Fibroblast of upper back skin (primary cell): ENCODE data around the gene AKT3.
A peak's percentile ranks its signal among the peaks of the same experiment; 100 is the strongest.

Experiments used
- DNase-seq: peaks from one replicate; pipeline ENCODE4 v3.0.0-alpha.2; 2013

AKT3 gene

DNA sequence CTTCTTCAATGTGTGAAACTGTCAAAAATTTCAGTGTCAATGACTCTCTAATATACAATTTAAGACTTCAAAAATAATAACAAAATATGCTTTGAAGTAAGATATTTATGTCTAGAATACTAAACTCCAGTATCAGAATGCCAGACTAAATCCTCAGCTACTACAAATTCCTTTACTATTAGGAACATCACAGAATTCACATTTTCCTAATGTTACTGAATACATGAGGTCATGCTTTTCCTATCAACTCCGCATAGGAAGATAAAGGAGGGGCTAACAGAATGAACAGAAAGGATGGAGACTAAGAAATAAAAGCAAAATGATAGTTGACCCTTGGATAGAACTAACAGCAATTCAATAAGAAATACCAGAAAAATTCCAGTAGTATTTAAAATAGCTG, 301.5 kb downstream of the AKT3 start:
- no peak for DNase-seq

- DNase-seq = no peak
Observed at GRCh38 chr1:243547891-243548290, 302.2 kb downstream of the AKT3 start.

GRCh38 chr1:243546457-243546856, 303.6 kb downstream of the AKT3 start:
- DNase-seq = no peak

GRCh38 chr1:243543501-243543900, 306.5 kb downstream of the AKT3 start:
- DNase-seq = no peak

DNA sequence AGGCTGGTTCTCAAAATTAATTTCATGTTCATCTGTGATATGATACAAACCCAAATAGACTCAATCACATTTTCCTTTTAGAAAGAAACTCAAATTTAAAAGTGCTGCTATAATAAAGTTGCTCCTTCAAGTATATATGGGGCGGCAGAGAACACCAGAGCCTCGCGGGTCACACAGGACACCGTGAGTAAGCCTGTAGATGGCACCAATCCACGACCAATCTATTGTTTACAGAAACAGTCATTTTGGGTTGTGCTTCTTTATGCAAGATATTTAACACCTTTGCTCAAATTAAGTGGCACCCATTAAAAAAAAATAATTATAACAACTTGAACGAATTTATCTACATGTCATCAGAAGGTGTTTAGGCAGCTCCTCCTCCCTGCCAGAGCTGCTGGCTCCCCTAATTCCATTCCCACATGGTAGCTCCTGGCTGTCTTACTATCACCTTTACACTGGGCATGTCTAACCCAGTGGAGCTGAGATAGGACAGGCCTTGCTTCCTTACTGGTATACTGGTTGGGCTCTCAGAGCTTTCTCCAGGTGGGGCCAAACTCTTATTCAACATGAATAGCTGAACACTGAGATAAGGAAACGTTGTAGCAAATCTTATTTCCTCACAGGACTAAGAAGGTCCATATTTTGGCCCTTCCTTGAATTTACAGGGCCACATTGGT, 307.2 kb downstream of the AKT3 start:
- DNase-seq = no peak

GRCh38 chr1:243539636-243540035, 310.4 kb downstream of the AKT3 start:
- DNase-seq = no peak

DNA sequence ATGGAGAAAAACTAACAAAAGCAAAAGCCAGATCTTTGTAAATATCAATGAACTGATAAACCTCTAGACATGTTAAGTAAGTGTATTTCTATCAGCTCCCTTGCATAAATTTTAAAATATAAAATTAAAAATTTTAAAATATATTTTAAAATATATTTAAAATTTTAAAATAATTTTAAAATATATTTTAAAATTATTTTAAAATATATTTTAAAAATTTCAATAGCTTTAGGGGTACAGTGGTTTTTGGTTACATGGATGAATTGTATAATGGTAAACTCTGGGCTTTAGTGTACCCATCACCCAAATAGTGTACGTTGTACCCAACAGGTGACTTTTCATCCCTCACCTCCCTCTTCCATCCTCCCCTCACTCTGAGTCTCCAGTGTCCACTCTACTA, 315.0 kb downstream of the AKT3 start:
- DNase-seq = no peak

GRCh38 chr1:243529512-243529911, 320.5 kb downstream of the AKT3 start:
- DNase-seq = no peak

DNA sequence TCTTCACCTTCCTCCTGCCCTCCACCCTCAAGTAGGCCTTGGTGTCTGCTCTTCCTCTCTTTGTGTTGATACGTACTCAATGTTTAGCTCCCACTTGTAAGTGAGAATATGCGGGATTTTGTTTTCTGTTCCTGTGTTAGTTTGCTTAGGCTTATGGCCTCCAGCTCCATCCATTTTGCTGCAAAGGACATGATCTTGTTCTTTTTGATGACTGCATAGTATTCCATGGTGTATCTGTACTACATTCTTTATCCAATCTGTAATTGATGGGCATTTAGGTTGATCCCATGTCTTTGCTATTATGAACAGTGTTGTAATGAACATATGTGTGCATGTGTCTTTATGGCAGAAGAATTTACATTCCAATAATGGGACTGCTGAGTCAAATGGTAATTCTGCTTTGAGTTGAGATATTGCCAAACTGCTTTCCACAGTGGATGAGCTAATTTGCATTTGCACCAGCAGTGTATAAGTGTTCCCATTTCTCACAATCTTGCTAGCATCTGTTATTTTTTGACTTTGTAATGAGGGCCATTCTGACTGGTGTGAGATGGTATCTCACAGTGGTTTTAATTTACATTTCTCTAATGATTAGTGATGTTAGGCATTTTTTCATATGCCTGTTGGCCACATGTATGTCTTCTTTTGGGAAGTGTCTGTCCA, 321.5 kb downstream of the AKT3 start:
- no peak for DNase-seq

DNA sequence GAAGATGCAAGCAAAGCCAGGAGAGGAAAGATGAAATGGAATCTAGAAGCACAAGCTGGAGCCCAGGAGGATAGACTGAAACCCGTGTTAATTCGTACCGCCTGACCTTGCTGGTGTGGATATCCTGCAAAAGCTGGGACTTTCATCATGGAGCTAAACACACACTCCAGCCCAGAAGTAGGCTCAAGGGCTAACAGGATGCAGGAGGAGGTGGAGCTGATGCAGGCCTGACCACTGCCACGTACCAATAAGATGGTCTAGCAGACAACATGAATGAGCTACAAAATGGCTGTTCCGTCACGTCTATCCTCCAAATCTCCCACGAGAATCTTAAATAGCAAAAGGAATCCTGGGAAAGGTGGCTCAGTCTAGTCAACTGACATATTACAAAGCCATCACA, 323.9 kb downstream of the AKT3 start:
- DNase-seq = no peak

DNA sequence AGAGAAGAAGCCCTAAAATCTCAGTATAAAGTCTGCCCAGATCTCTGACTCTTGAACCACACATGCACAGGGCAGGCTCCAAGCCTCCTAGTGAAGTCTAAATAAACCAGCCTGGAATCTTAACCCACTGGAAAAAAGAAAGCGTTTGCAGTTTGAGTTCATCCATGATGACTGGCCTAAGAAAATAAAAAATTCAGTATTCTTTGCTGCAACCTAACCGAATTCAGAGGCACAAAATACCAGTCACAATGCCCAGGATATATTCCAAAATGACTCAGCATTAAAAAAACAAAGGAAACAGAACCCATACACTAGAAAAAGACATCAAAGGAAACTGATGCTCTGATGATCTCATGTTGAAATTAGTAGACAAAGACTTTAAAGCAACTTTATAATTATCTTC, 325.0 kb downstream of the AKT3 start:
- DNase-seq = peak; percentile 78

- no peak for DNase-seq
Observed at GRCh38 chr1:243523766-243524165, 326.3 kb downstream of the AKT3 start.

GRCh38 chr1:243520831-243521230, 329.2 kb downstream of the AKT3 start:
- no peak for DNase-seq

GRCh38 chr1:243514927-243515326, 335.1 kb downstream of the AKT3 start:
- no peak for DNase-seq

- peak; percentile 83 for DNase-seq
Observed at GRCh38 chr1:243513726-243514491, 336.1 kb downstream of the AKT3 start.

DNA sequence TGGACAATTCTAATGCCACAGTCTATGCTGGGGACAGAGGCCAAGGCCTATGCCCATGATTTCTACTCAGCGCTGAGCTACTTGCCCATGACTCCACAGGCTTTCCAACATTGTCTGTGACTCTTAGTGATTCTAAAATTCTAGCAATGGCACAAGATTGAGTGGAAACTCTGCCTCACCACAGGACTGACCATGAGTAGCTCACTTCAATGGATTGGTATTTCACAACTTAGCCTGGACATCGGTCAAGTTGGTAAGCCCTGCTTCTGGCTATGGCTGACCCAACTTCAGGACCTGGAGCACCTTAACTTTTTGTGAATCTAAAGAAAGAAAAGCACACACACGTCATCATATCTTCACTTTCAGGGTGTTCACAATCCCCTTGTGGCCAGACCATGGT, 339.1 kb downstream of the AKT3 start:
- no peak for DNase-seq

DNA sequence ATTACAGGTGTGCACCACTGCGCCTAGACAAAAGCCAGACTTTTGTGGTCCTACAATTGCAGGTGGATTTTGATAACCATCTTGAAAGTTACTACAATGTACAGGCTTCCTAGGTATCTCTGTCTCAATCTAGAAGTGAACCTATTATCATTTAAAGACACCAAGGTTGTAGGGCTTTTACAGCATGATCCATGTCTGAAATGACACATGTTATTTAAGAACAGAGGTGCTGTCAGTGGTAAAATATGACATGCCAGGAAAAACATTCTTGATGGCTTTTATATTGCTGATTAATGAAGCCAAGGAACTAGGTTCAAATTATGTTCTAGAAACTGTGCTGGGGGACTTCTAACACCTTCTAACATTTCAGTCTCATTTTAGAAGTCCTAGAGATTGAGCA, 341.1 kb downstream of the AKT3 start:
- DNase-seq = no peak

GRCh38 chr1:243508303-243508713, 341.7 kb downstream of the AKT3 start:
- DNase-seq = no peak

GRCh38 chr1:243507672-243508302, 342.3 kb downstream of the AKT3 start:
- DNase-seq = no peak

- peak; percentile 21 for DNase-seq
Observed at GRCh38 chr1:243507001-243507671, 342.9 kb downstream of the AKT3 start.

DNA sequence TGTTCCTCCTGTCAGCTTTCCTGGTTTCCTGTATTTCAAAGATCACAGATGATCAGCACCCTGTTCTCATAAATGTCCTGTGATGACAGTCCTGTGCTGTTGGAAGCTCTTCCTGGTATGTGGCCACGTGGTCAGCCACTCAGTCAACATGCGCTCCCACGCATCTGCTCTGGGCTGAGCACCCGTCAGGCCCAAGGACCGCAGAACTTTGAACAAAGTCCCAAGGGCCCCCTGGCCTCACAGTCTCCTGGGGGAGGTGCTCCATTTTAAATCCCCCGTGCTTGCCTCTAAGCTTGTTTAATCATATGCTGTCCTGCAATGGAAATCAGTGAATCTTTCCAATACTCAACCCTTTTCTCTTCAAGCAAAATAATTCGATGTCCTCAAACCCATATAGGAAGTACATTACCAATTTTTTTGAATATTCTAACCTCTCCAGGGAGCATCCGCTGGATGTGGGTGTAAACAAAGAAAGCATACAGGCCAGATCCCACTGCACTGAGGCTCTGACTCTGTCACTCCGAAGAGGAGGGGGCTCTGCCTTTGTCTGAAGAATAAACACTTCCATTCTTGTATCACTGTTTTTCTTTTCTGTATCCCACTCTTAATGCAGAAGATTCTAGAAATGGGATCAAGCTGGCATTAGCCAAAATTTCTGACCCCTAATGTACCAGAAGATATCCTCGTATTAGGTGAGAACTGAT, 343.9 kb downstream of the AKT3 start:
- no peak for DNase-seq

GRCh38 chr1:243503155-243503554, 346.9 kb downstream of the AKT3 start:
- DNase-seq = peak; percentile 24
